Tibial nerve (tissue), 4 donors: ENCODE results near the gene FAM167B.

Source experiments
- CTCF ChIP-seq, 5 experiments: fragments of 200-600 bp in 3 of 5; fragments of 450-650 bp in 2 of 5; sonication (generic) in 3 of 5; IDR thresholded peaks; one replicate each; pipeline ENCODE4 v1.5.1; 2016 to 2019; ENCODE audit warnings: antibody characterized with exemption in 5 of 5, mild to moderate bottlenecking in 3 of 5, moderate library complexity in 2 of 5
- EP300 ChIP-seq, 2 donors: sonication (generic); formaldehyde crosslinking; IDR thresholded peaks; one replicate each; pipeline ENCODE4 v1.6.1; 2017; ENCODE audit warnings: antibody characterized with exemption in 2 of 2, mild to moderate bottlenecking in 1 of 2
- POLR2A ChIP-seq, 2 donors: fragments of 450-650 bp; IDR thresholded peaks; one replicate each; pipeline ENCODE4 v1.6.1; 2017; ENCODE audit warnings: antibody characterized with exemption in 2 of 2, mild to moderate bottlenecking in 2 of 2, moderate library complexity in 2 of 2

- TF ChIP-seq CTCF (IDR thresholded peaks at IDR 0.05): no peak
- no peak for TF ChIP-seq POLR2A (IDR thresholded peaks at IDR 0.05)
- no peak for TF ChIP-seq EP300 (IDR thresholded peaks at IDR 0.05)
Measured at GRCh38 chr1:32275424-32275823, 28.4 kb downstream of the FAM167B start.
